Lower leg skin (tissue), 4 donors: ENCODE results near the gene GIGYF1. TPM values are rescaled to one million over a fixed set of nuclear protein-coding genes. Genes with fewer than 3 reads are reported as not detected.
A peak's percentile ranks its signal among the peaks of the same experiment; 100 is the strongest.

ENCODE experiments used
- DNase-seq, 2 donors: peaks; one replicate each; pipeline ENCODE4 v3.0.0-alpha.2; 2019; ENCODE audit warnings: low spot score in 2 of 2
- H3K4me3 ChIP-seq: fragments of 200-600 bp; sonication (generic); 2 replicates; pipeline ENCODE4 v1.5.1; 2017; ENCODE audit warnings: mild to moderate bottlenecking, low read depth; ENCODE audit not compliant: poor library complexity, severe bottlenecking
- CTCF ChIP-seq, 3 donors: fragments of 450-650 bp; IDR thresholded peaks; one replicate each; pipeline ENCODE4 v1.5.1; 2016; ENCODE audit warnings: antibody characterized with exemption in 3 of 3, mild to moderate bottlenecking in 3 of 3, moderate library complexity in 2 of 3
- POLR2A ChIP-seq, 2 donors: fragments of 450-650 bp; IDR thresholded peaks; one replicate each; pipeline ENCODE4 v1.6.1; 2016 to 2017; ENCODE audit warnings: antibody characterized with exemption in 2 of 2, mild to moderate bottlenecking in 1 of 2, moderate library complexity in 1 of 2
- WGBS, 2 donors: methylation state at CpG; one replicate each; pipeline ENCODE4 v1.1.5; 2018; 5-methylcytosine and 5-hydroxymethylcytosine counted together
- intact Hi-C: fragments of 100-400 bp; cut with DNase I; formaldehyde crosslinking; loops from one replicate; pipeline ENCODE4 v1.15.0; 2023; ENCODE audit warnings: low total_unique reads
- total RNA-seq, 4 donors: library from RNA; depleted of rRNA; stranded (reverse); fragments of >200 nt; gene quantifications; one replicate each; pipeline ENCODE4 v1.1.0, GENCODE V29; 2016

Gene GIGYF1
- total RNA-seq, 4 donors from 2014 or later = 34.9 to 56.6 (median 40.0) TPM

GRCh38 chr7:100687261-100687660 lies 6.8 kb downstream of the GIGYF1 start:
- intact Hi-C loops = loop anchor here (5.0 kb wide), 1 partner anchor 205 kb away; the partner anchor contains the start of gene NYAP1
- H3K4me3 ChIP-seq = no peak overlapping the region
- TF ChIP-seq POLR2A (IDR thresholded peaks at IDR 0.05) (no peak), CTCF (IDR thresholded peaks at IDR 0.05) (no peak)
- peak in 1 of 2 donors; percentile 80 for DNase-seq
- WGBS, 2 donors = 90 to 91% methylated on average over 22 of the region's 22 CpGs

DNA sequence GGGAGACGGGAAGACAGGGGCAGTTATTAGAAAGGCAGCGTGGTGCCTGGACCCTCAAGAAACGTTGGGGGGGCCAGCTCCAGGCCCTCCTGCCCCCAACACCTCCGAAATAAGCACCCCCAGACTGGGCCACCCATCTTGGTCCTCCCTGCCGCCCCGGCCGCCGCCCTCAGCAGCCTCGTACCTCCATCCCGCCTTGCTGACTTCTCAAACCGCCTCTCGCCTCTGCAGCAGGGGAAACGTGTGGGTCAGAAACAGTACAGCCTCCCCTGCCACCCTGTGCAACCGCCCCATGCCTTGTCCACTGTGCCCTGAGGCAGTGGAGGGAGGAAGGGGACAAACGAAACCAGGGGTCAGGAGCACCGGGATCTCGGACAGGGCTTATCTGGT lies 7.2 kb downstream of the GIGYF1 start:
- no peak overlapping the region for H3K4me3 ChIP-seq
- no peak for TF ChIP-seq POLR2A (IDR thresholded peaks at IDR 0.05)
- TF ChIP-seq CTCF (IDR thresholded peaks at IDR 0.05) = no peak
- intact Hi-C loops = loop anchor here (5.0 kb wide), 1 partner anchor 205 kb away; the partner anchor contains the start of gene NYAP1
- peak in 1 of 2 donors; percentile 80 for DNase-seq
- 92 to 95% methylated on average over 17 of the region's 17 CpGs for WGBS, 2 donors

DNA sequence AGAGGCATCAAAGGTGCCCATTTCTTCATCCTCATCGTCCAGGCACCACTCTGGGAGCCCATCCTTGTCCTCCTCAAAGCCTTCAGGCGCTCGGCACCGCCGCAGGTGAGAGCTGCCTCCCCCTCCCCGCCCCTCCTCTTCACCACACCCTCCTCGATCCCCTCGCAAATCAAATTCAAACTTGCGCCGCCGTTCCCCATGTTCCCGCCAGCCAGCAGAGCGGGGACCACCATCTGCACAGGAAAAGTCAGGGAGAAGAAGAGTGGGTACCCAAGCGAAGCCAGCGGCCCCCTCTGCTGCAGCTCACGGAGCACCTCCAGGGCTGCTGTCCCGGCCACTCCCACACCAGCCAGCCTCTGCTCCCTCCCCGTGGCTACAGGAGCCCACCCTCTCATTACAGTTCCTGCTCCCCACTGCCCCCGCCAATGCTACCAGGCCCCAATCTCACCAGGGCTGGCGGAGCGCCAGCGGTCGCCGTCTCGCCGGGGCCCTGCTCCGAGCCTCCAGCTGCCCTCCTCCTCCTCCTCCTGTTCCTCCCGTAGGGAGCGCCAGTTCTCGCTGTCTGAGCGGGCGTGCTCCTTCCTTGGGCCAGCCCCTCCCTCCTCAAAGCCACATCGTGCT lies 7.7 kb downstream of the GIGYF1 start:
- TF ChIP-seq CTCF (IDR thresholded peaks at IDR 0.05) = no peak
- no peak for TF ChIP-seq POLR2A (IDR thresholded peaks at IDR 0.05)
- 78 to 83% methylated on average over 32 to 33 of the region's 33 CpGs for WGBS, 2 donors
- H3K4me3 ChIP-seq = no peak overlapping the region
- peak in 1 of 2 donors; percentile 86 for DNase-seq
- intact Hi-C loops = loop anchor here (5.0 kb wide), 1 partner anchor 204 kb away; the partner anchor contains the start of gene NYAP1

- no peak overlapping the region for H3K4me3 ChIP-seq
- DNase-seq = no peak
- TF ChIP-seq POLR2A (IDR thresholded peaks at IDR 0.05) (no peak), CTCF (IDR thresholded peaks at IDR 0.05) (no peak)
- intact Hi-C loops = loop anchor here (5.0 kb wide), 1 partner anchor 203 kb away; the partner anchor contains the start of gene NYAP1
- WGBS, 2 donors = 84 to 89% methylated on average over 17 of the region's 17 CpGs
Observed at GRCh38 chr7:100685631-100686145, 8.4 kb downstream of the GIGYF1 start.

DNA sequence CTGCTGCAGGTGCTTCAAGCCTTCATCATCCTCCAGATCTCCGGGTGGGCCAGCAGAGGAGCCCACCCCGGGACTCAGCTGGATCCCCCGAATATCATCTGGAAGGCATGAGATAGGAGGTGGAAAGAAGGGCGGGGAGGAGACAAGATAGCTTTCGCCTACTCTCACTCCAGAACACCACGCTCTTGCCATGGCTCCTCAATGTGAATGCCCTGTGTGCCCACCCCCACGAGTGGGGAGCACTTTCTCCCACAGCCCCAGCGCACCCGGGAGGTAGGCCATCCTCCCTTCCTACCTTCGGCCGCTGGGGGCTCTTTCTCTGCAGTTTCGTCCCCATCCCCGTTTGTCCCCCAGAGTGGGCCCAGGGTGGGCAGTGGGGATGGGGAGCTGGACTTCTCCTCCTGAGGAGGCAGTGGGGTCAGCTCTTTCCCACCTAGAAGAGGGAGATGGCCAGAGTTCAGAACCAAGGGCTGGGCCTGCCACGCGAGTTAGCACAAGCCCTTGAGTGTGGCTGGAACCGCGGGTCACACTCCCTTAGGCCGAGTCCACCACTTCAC lies 8.9 kb downstream of the GIGYF1 start:
- no peak overlapping the region for H3K4me3 ChIP-seq
- DNase-seq = no peak
- 87 to 89% methylated on average over 17 to 18 of the region's 18 CpGs for WGBS, 2 donors
- intact Hi-C loops = loop anchor here (5.0 kb wide), 1 partner anchor 203 kb away; the partner anchor contains the start of gene NYAP1
- no peak for TF ChIP-seq CTCF (IDR thresholded peaks at IDR 0.05)
- TF ChIP-seq POLR2A (IDR thresholded peaks at IDR 0.05) = no peak
